Mesenchymal stem cell (in vitro differentiated cells and primary cell): ENCODE results near the gene RAPGEF5.

Source experiments
- DNase-seq: peaks from one replicate; pipeline ENCODE4 v3.0.0-alpha.2; 2013
- H2AFZ ChIP-seq: one replicate; pipeline ENCODE4 v1.6.1; 2013; ENCODE audit warnings: low read depth, mild to moderate bottlenecking, control low read depth, inconsistent platforms, low read length, moderate library complexity
- H2AK5ac ChIP-seq: 2 replicates; pipeline ENCODE4 v1.6.1; 2013; ENCODE audit warnings: low read length, moderate library complexity, mild to moderate bottlenecking, inconsistent platforms; ENCODE audit not compliant: severe bottlenecking
- H2BK120ac ChIP-seq: one replicate; pipeline ENCODE4 v1.6.1; 2013; ENCODE audit warnings: low read depth, mild to moderate bottlenecking, inconsistent platforms, low read length, moderate library complexity
- H2BK12ac ChIP-seq, 2 experiments: one replicate each; pipeline ENCODE4 v1.6.1; 2013; ENCODE audit warnings: inconsistent platforms in 2 of 2, low read length in 2 of 2, mild to moderate bottlenecking in 2 of 2, moderate library complexity in 2 of 2, control low read depth in 1 of 2
- H2BK15ac ChIP-seq: one replicate; pipeline ENCODE4 v1.6.1; 2013; ENCODE audit warnings: mild to moderate bottlenecking, low read depth, inconsistent platforms; ENCODE audit not compliant: poor library complexity, severe bottlenecking
- H2BK5ac ChIP-seq: 2 replicates; pipeline ENCODE4 v1.6.1; 2013; ENCODE audit warnings: low read depth, mild to moderate bottlenecking, low read length, control low read depth, inconsistent platforms; ENCODE audit not compliant: poor library complexity, severe bottlenecking
- H3K14ac ChIP-seq, 2 experiments: one replicate each; pipeline ENCODE4 v1.6.1; 2013; ENCODE audit warnings: inconsistent platforms in 2 of 2, low read length in 2 of 2, control low read depth in 1 of 2, mild to moderate bottlenecking in 1 of 2, moderate library complexity in 1 of 2
- H3K18ac ChIP-seq, 2 experiments: one replicate each; pipeline ENCODE4 v1.6.1; 2013; ENCODE audit warnings: inconsistent platforms in 2 of 2, low read length in 2 of 2, control low read depth in 1 of 2, low read depth in 1 of 2, mild to moderate bottlenecking in 1 of 2
- H3K23ac ChIP-seq, 2 experiments: one replicate each; pipeline ENCODE4 v1.6.1; 2013; ENCODE audit warnings: inconsistent platforms in 2 of 2, low read length in 2 of 2, mild to moderate bottlenecking in 2 of 2, moderate library complexity in 2 of 2, control low read depth in 1 of 2
- H3K27ac ChIP-seq: 2 replicates; pipeline ENCODE4 v1.5.1; 2013; ENCODE audit warnings: mild to moderate bottlenecking, moderate library complexity, low read length, control low read depth, inconsistent platforms; ENCODE audit not compliant: poor library complexity, severe bottlenecking
- H3K27me3 ChIP-seq, 2 experiments: 2 replicates each; pipeline versions ENCODE4 v1.6.1 to v1.7.0; 2013; ENCODE audit warnings: low read length in 2 of 2, mild to moderate bottlenecking in 2 of 2, moderate library complexity in 2 of 2, control low read depth in 1 of 2, inconsistent platforms in 1 of 2; ENCODE audit not compliant: control insufficient read depth in 1 of 2, insufficient read depth in 1 of 2
- H3K36me3 ChIP-seq, 2 experiments: 2 replicates each; pipeline versions ENCODE4 v1.6.1 to v1.7.0; 2013; ENCODE audit warnings: low read length in 2 of 2, control low read depth in 1 of 2, inconsistent platforms in 1 of 2, low read depth in 1 of 2, mild to moderate bottlenecking in 1 of 2; ENCODE audit not compliant: insufficient read depth in 2 of 2, control insufficient read depth in 1 of 2
- H3K4ac ChIP-seq, 2 experiments: one replicate each; pipeline ENCODE4 v1.6.1; 2013; ENCODE audit warnings: inconsistent platforms in 2 of 2, low read length in 2 of 2, mild to moderate bottlenecking in 2 of 2, moderate library complexity in 2 of 2, control low read depth in 1 of 2, low read depth in 1 of 2
- H3K4me1 ChIP-seq: 2 replicates; pipeline ENCODE4 v1.6.1; 2013; ENCODE audit warnings: low read depth, low read length, control low read depth; ENCODE audit not compliant: control insufficient read depth, insufficient read depth
- H3K4me2 ChIP-seq: 2 replicates; pipeline ENCODE4 v1.6.1; 2013; ENCODE audit warnings: low read length, mild to moderate bottlenecking, inconsistent platforms; ENCODE audit not compliant: poor library complexity, severe bottlenecking
- H3K4me3 ChIP-seq, 2 experiments: 2 replicates each; pipeline versions ENCODE4 v1.5.1 to v1.7.0; 2013; ENCODE audit warnings: low read length in 2 of 2, mild to moderate bottlenecking in 2 of 2, control low read depth in 1 of 2, low read depth in 1 of 2; ENCODE audit not compliant: insufficient read depth in 1 of 2
- H3K79me1 ChIP-seq: replicated peaks from 2 replicates; pipeline ENCODE4 v1.6.1; 2013; ENCODE audit warnings: mild to moderate bottlenecking, control low read depth, low read length, inconsistent platforms; ENCODE audit not compliant: poor library complexity, severe bottlenecking
- H3K9ac ChIP-seq: 2 replicates; pipeline ENCODE4 v1.7.0; 2013; ENCODE audit warnings: mild to moderate bottlenecking, low read length, moderate library complexity
- H3K9me3 ChIP-seq: 2 replicates; pipeline ENCODE4 v1.7.0; 2013; ENCODE audit warnings: mild to moderate bottlenecking, low read length; ENCODE audit not compliant: control insufficient read depth
- H4K8ac ChIP-seq: one replicate; pipeline ENCODE4 v1.6.1; 2013; ENCODE audit warnings: inconsistent platforms, mild to moderate bottlenecking, low read length, moderate library complexity
- H4K91ac ChIP-seq: one replicate; pipeline ENCODE4 v1.6.1; 2013; ENCODE audit warnings: mild to moderate bottlenecking, low read length, inconsistent platforms
- WGBS: methylation state at CpG from one replicate; pipeline ENCODE4 v1.1.7; 2013; ENCODE audit warnings: mixed read lengths; 5-methylcytosine and 5-hydroxymethylcytosine counted together

The RAPGEF5 gene

GRCh38 chr7:22220941-22221340 is 136.0 kb downstream of the RAPGEF5 start:
- Histone ChIP-seq H3K4me3 (no peak overlapping the region), H3K27ac (no peak overlapping the region), H3K4me2 (no peak overlapping the region), H3K9me3 (no peaks in the 10 kb centered on the region), H3K18ac (no peak overlapping the region), H3K27me3 (peaks cover 0 to 3% of the 10 kb centered on the region in 2 experiments), H4K8ac (no peak overlapping the region), H2AFZ (no peak overlapping the region), H2BK12ac (no peak overlapping the region), H3K9ac (no peak overlapping the region), H3K23ac (no peak overlapping the region), H2AK5ac (no peak overlapping the region), H4K91ac (no peak overlapping the region), H2BK120ac (no peak overlapping the region), H3K14ac (no peak overlapping the region), H3K79me1 (no peaks in the 10 kb centered on the region), H3K4ac (no peak overlapping the region), H2BK15ac (no peak overlapping the region), H2BK5ac (no peak overlapping the region), H3K4me1 (no peaks in the 10 kb centered on the region), H3K36me3 (no peaks in the 10 kb centered on the region)
- 53% methylated on average over 4 of the region's 4 CpGs for WGBS
- DNase-seq, result peak; percentile 75

- no peak overlapping the region for H4K8ac ChIP-seq
- H2BK120ac ChIP-seq, result no peak overlapping the region
- H3K27me3 ChIP-seq, result peaks cover 0 to 3% of the 10 kb centered on the region in 2 experiments
- no peaks in the 10 kb centered on the region for H3K36me3 ChIP-seq
- no peak overlapping the region for H2AK5ac ChIP-seq
- DNase-seq, result peak; percentile 69
- no peak overlapping the region for H3K4me3 ChIP-seq
- H3K4me2 ChIP-seq, result no peak overlapping the region
- no peak overlapping the region for H3K14ac ChIP-seq
- no peaks in the 10 kb centered on the region for H3K79me1 ChIP-seq
- no peak overlapping the region for H3K23ac ChIP-seq
- H3K9me3 ChIP-seq, result no peaks in the 10 kb centered on the region
- no peak overlapping the region for H2AFZ ChIP-seq
- no peaks in the 10 kb centered on the region for H3K4me1 ChIP-seq
- no peak overlapping the region for H2BK5ac ChIP-seq
- no peak overlapping the region for H3K27ac ChIP-seq
- no peak overlapping the region for H2BK12ac ChIP-seq
- H3K18ac ChIP-seq, result no peak overlapping the region
- no peak overlapping the region for H3K9ac ChIP-seq
- no peak overlapping the region for H3K4ac ChIP-seq
- no peak overlapping the region for H2BK15ac ChIP-seq
- WGBS, result 44% methylated on average over 8 of the region's 10 CpGs
- no peak overlapping the region for H4K91ac ChIP-seq
These were observed 137.0 kb downstream of the RAPGEF5 start for GRCh38 chr7:22219739-22220493.

- H3K79me1 ChIP-seq, result no peaks in the 10 kb centered on the region
- no peaks in the 10 kb centered on the region for H3K9me3 ChIP-seq
- peaks cover 0 to 5% of the 10 kb centered on the region in 2 experiments for H3K27me3 ChIP-seq
- H3K4me2 ChIP-seq, result no peak overlapping the region
- no peaks in the 10 kb centered on the region for H3K36me3 ChIP-seq
- no peaks in the 10 kb centered on the region for H3K4me1 ChIP-seq
- H2BK120ac ChIP-seq, result no peak overlapping the region
- no peak overlapping the region for H3K4me3 ChIP-seq
- no peak overlapping the region for H4K8ac ChIP-seq
- H3K27ac ChIP-seq, result no peak overlapping the region
- no peak overlapping the region for H3K14ac ChIP-seq
- H2BK15ac ChIP-seq, result no peak overlapping the region
- no peak overlapping the region for H4K91ac ChIP-seq
- H2AK5ac ChIP-seq, result no peak overlapping the region
- H3K23ac ChIP-seq, result no peak overlapping the region
- peak; percentile 6 for DNase-seq
- H2BK5ac ChIP-seq, result no peak overlapping the region
- no peak overlapping the region for H2AFZ ChIP-seq
- H3K18ac ChIP-seq, result no peak overlapping the region
- H3K4ac ChIP-seq, result no peak overlapping the region
- no peak overlapping the region for H2BK12ac ChIP-seq
- WGBS, result 69% methylated on average over 4 of the region's 4 CpGs
- no peak overlapping the region for H3K9ac ChIP-seq
These were observed 137.9 kb downstream of the RAPGEF5 start for GRCh38 chr7:22219036-22219435.

- H3K18ac ChIP-seq, result no peak overlapping the region
- no peak overlapping the region for H3K14ac ChIP-seq
- peaks cover 0 to 10% of the 10 kb centered on the region in 2 experiments for H3K27me3 ChIP-seq
- H3K4me2 ChIP-seq, result no peak overlapping the region
- H3K36me3 ChIP-seq, result no peaks in the 10 kb centered on the region
- H3K23ac ChIP-seq, result no peak overlapping the region
- H2BK5ac ChIP-seq, result no peak overlapping the region
- H2AK5ac ChIP-seq, result no peak overlapping the region
- no peaks in the 10 kb centered on the region for H3K79me1 ChIP-seq
- WGBS, result 73% methylated on average over 4 of the region's 4 CpGs
- H2BK15ac ChIP-seq, result no peak overlapping the region
- H3K4me1 ChIP-seq, result no peaks in the 10 kb centered on the region
- no peaks in the 10 kb centered on the region for H3K9me3 ChIP-seq
- no peak overlapping the region for H3K4ac ChIP-seq
- no peak overlapping the region for H3K9ac ChIP-seq
- no peak overlapping the region for H4K8ac ChIP-seq
- H4K91ac ChIP-seq, result no peak overlapping the region
- no peak overlapping the region for H2AFZ ChIP-seq
- DNase-seq, result no peak
- no peak overlapping the region for H2BK12ac ChIP-seq
- H3K4me3 ChIP-seq, result no peak overlapping the region
- no peak overlapping the region for H3K27ac ChIP-seq
- no peak overlapping the region for H2BK120ac ChIP-seq
These were observed 140.0 kb downstream of the RAPGEF5 start for GRCh38 chr7:22216832-22217475.
